Renal cortical epithelial cell (primary cell): Measurements from ENCODE around the gene SUSD3. TPM values are rescaled to one million over a fixed set of nuclear protein-coding genes. Genes with fewer than 3 reads are reported as not detected.
A peak's percentile ranks its signal among the peaks of the same experiment; 100 is the strongest.

Experiments
- DNase-seq: peaks from one replicate; pipeline ENCODE4 v3.0.0-alpha.2; 2011; ENCODE audit warnings: low read depth
- total RNA-seq: library from RNA; depleted of rRNA; stranded (reverse); fragments of >200 nt; gene quantifications from 2 replicates; pipeline ENCODE4 v1.2.3, GENCODE V29; 2014

SUSD3 gene
- total RNA-seq, 1 donor from 2014 or later, result 5.1 TPM

- DNase-seq, result no peak
These were observed 17.7 kb downstream of the SUSD3 start for GRCh38 chr9:93076101-93076791.

GRCh38 chr9:93076792-93077128 lies 18.3 kb downstream of the SUSD3 start:
- DNase-seq, result no peak

GRCh38 chr9:93077367-93077766 lies 18.9 kb downstream of the SUSD3 start:
- no peak for DNase-seq

- DNase-seq, result no peak
These were observed 19.3 kb downstream of the SUSD3 start for GRCh38 chr9:93077811-93078210.

- no peak for DNase-seq
These were observed 20.9 kb downstream of the SUSD3 start for GRCh38 chr9:93079371-93079770.

GRCh38 chr9:93080406-93080805 lies 21.9 kb downstream of the SUSD3 start:
- DNase-seq, result no peak

GRCh38 chr9:93081081-93081529 lies 22.6 kb downstream of the SUSD3 start:
- DNase-seq, result no peak

GRCh38 chr9:93081931-93082330 lies 23.4 kb downstream of the SUSD3 start:
- DNase-seq, result no peak

GRCh38 chr9:93082841-93083411 lies 24.4 kb downstream of the SUSD3 start:
- no peak for DNase-seq

GRCh38 chr9:93083592-93084470 lies 25.3 kb downstream of the SUSD3 start:
- DNase-seq, result no peak

GRCh38 chr9:93084471-93084881 lies 26.0 kb downstream of the SUSD3 start:
- no peak for DNase-seq

- no peak for DNase-seq
These were observed 27.2 kb downstream of the SUSD3 start for GRCh38 chr9:93085676-93086075.

GRCh38 chr9:93086447-93087224 lies 28.1 kb downstream of the SUSD3 start:
- no peak for DNase-seq

- DNase-seq, result no peak
These were observed 29.6 kb downstream of the SUSD3 start for GRCh38 chr9:93087971-93088655.

- no peak for DNase-seq
These were observed 30.1 kb downstream of the SUSD3 start for GRCh38 chr9:93088656-93089015.

GRCh38 chr9:93089024-93089423 lies 30.5 kb downstream of the SUSD3 start:
- no peak for DNase-seq

GRCh38 chr9:93089481-93089991 lies 31.0 kb downstream of the SUSD3 start:
- DNase-seq, result no peak

GRCh38 chr9:93090091-93090655 lies 31.7 kb downstream of the SUSD3 start:
- no peak for DNase-seq

- DNase-seq, result no peak
These were observed 32.6 kb downstream of the SUSD3 start for GRCh38 chr9:93091056-93091452.

- DNase-seq, result peak; percentile 93
These were observed 33.1 kb downstream of the SUSD3 start for GRCh38 chr9:93091453-93092081.
